Karpas-422 (cell line): Measurements from ENCODE around the gene FAM13A. TPM values are rescaled to one million over a fixed set of nuclear protein-coding genes. Genes with fewer than 3 reads are reported as not detected.

Experiments used
- DNase-seq: peaks from one replicate; pipeline ENCODE4 v3.0.0-alpha.2; 2015
- H2AFZ ChIP-seq: fragments of 200-600 bp; sonication (generic); 2 replicates; pipeline ENCODE4 v1.6.1; 2014; ENCODE audit warnings: antibody characterized with exemption, low read length, mixed read lengths
- H3K27ac ChIP-seq: fragments of 200-600 bp; sonication (generic); 2 replicates; pipeline ENCODE4 v1.5.1; 2014; ENCODE audit warnings: mild to moderate bottlenecking, low read length, moderate library complexity
- H3K27me3 ChIP-seq: fragments of 200-600 bp; sonication (generic); 2 replicates; pipeline ENCODE4 v1.6.1; 2014; ENCODE audit warnings: low read length, mixed read lengths
- H3K36me3 ChIP-seq: fragments of 200-600 bp; sonication (generic); 2 replicates; pipeline ENCODE4 v1.6.1; 2014; ENCODE audit warnings: low read length, mixed read lengths; ENCODE audit not compliant: insufficient read depth
- H3K4me1 ChIP-seq: fragments of 200-600 bp; sonication (generic); 2 replicates; pipeline ENCODE4 v1.6.1; 2014; ENCODE audit warnings: mild to moderate bottlenecking, low read length, mixed read lengths
- H3K4me2 ChIP-seq: fragments of 200-600 bp; sonication (generic); 2 replicates; pipeline ENCODE4 v1.6.1; 2014; ENCODE audit warnings: low read length, low read depth, mild to moderate bottlenecking; ENCODE audit not compliant: poor library complexity, severe bottlenecking
- H3K4me3 ChIP-seq: fragments of 200-600 bp; sonication (generic); 2 replicates; pipeline ENCODE4 v1.5.1; 2014; ENCODE audit warnings: mild to moderate bottlenecking, antibody characterized with exemption, low read length, mixed read lengths
- H3K79me2 ChIP-seq: fragments of 200-600 bp; sonication (generic); 2 replicates; pipeline ENCODE4 v1.6.1; 2014; ENCODE audit warnings: mild to moderate bottlenecking, low read length, mixed read lengths
- H3K9ac ChIP-seq: fragments of 200-600 bp; sonication (generic); 2 replicates; pipeline ENCODE4 v1.6.0; 2014; ENCODE audit warnings: low read length
- H3K9me2 ChIP-seq: fragments of 200-600 bp; sonication (generic), shearing (Covaris generic); replicated peaks from 2 replicates; pipeline ENCODE4 v1.6.0; 2014; ENCODE audit warnings: mild to moderate bottlenecking, low read length, moderate library complexity; ENCODE audit not compliant: insufficient read depth
- H3K9me3 ChIP-seq: fragments of 300-700, 200-600 bp; sonication (generic); 2 replicates; pipeline ENCODE4 v1.6.1; 2014; ENCODE audit warnings: low read length, mixed read lengths
- H4K20me1 ChIP-seq: fragments of 200-600 bp; sonication (generic); 2 replicates; pipeline ENCODE4 v1.6.1; 2014; ENCODE audit warnings: mild to moderate bottlenecking, antibody characterized with exemption, low read length, low read depth; ENCODE audit not compliant: insufficient read depth
- total RNA-seq: library from RNA; depleted of rRNA; stranded (reverse); fragments of >200 nt; shearing (Covaris generic); gene quantifications from 2 replicates; pipeline ENCODE4 v1.2.3, GENCODE V29; 2014; ENCODE audit warnings: low replicate concordance

The FAM13A gene
- total RNA-seq, 1 experiment from 2014 or later: 0.30 TPM

- H3K36me3 ChIP-seq: no peaks in the 10 kb centered on the region
Measured at GRCh38 chr4:88949605-88950004, 107.4 kb downstream of the FAM13A start.

GRCh38 chr4:88940506-88940905 lies 116.5 kb downstream of the FAM13A start:
- no peak for DNase-seq
- Histone ChIP-seq H3K4me3 (no peak overlapping the region), H3K4me1 (no peaks in the 10 kb centered on the region), H3K4me2 (no peak overlapping the region), H3K27me3 (no peaks in the 10 kb centered on the region), H3K9me3 (no peaks in the 10 kb centered on the region), H3K79me2 (no peaks in the 10 kb centered on the region), H4K20me1 (no peaks in the 10 kb centered on the region), H3K9ac (no peak overlapping the region), H2AFZ (no peak overlapping the region), H3K27ac (no peak overlapping the region), H3K9me2 (no peaks in the 10 kb centered on the region), H3K36me3 (no peaks in the 10 kb centered on the region)

More at GRCh38 chr4:88949605-88950004, 107.4 kb downstream of the FAM13A start:
- Histone ChIP-seq H3K4me1 (no peaks in the 10 kb centered on the region), H3K27me3 (no peaks in the 10 kb centered on the region), H3K9ac (no peak overlapping the region), H3K4me3 (no peak overlapping the region), H4K20me1 (no peaks in the 10 kb centered on the region), H3K4me2 (no peak overlapping the region), H3K79me2 (no peaks in the 10 kb centered on the region), H3K9me2 (no peaks in the 10 kb centered on the region), H2AFZ (no peak overlapping the region), H3K27ac (no peak overlapping the region), H3K9me3 (no peaks in the 10 kb centered on the region)
- no peak for DNase-seq

- H2AFZ ChIP-seq: no peak overlapping the region
- no peak overlapping the region for H3K27ac ChIP-seq
- H3K9me2 ChIP-seq: no peaks in the 10 kb centered on the region
- no peaks in the 10 kb centered on the region for H4K20me1 ChIP-seq
- no peak for DNase-seq
- H3K9me3 ChIP-seq: no peaks in the 10 kb centered on the region
- H3K79me2 ChIP-seq: no peaks in the 10 kb centered on the region
- no peak overlapping the region for H3K9ac ChIP-seq
- H3K4me1 ChIP-seq: no peaks in the 10 kb centered on the region
- H3K4me2 ChIP-seq: no peak overlapping the region
- H3K36me3 ChIP-seq: no peaks in the 10 kb centered on the region
- H3K27me3 ChIP-seq: no peaks in the 10 kb centered on the region
- H3K4me3 ChIP-seq: no peak overlapping the region
Measured at GRCh38 chr4:88939697-88940096, 117.3 kb downstream of the FAM13A start.

- Histone ChIP-seq H3K4me2 (no peak overlapping the region), H3K79me2 (no peaks in the 10 kb centered on the region)
Measured at GRCh38 chr4:88938138-88938537, 118.8 kb downstream of the FAM13A start.

GRCh38 chr4:88937081-88937480 lies 119.9 kb downstream of the FAM13A start:
- Histone ChIP-seq H2AFZ (no peak overlapping the region), H3K9me2 (no peaks in the 10 kb centered on the region), H4K20me1 (no peaks in the 10 kb centered on the region), H3K9me3 (no peaks in the 10 kb centered on the region), H3K79me2 (no peaks in the 10 kb centered on the region), H3K36me3 (no peaks in the 10 kb centered on the region), H3K27ac (no peak overlapping the region), H3K9ac (no peak overlapping the region), H3K27me3 (no peaks in the 10 kb centered on the region), H3K4me3 (no peak overlapping the region), H3K4me1 (no peaks in the 10 kb centered on the region), H3K4me2 (no peak overlapping the region)
- DNase-seq: no peak

More at GRCh38 chr4:88938138-88938537, 118.8 kb downstream of the FAM13A start:
- no peak for DNase-seq
- no peak overlapping the region for H3K27ac ChIP-seq
- no peak overlapping the region for H2AFZ ChIP-seq
- H4K20me1 ChIP-seq: no peaks in the 10 kb centered on the region
- H3K36me3 ChIP-seq: no peaks in the 10 kb centered on the region
- no peak overlapping the region for H3K9ac ChIP-seq
- H3K9me3 ChIP-seq: no peaks in the 10 kb centered on the region
- no peak overlapping the region for H3K4me3 ChIP-seq
- H3K4me1 ChIP-seq: no peaks in the 10 kb centered on the region
- no peaks in the 10 kb centered on the region for H3K9me2 ChIP-seq
- H3K27me3 ChIP-seq: no peaks in the 10 kb centered on the region

- no peak overlapping the region for H3K4me3 ChIP-seq
- H4K20me1 ChIP-seq: no peaks in the 10 kb centered on the region
- no peak for DNase-seq
- H3K4me2 ChIP-seq: no peak overlapping the region
- no peaks in the 10 kb centered on the region for H3K4me1 ChIP-seq
- H3K9ac ChIP-seq: no peak overlapping the region
- H3K27ac ChIP-seq: no peak overlapping the region
- no peaks in the 10 kb centered on the region for H3K36me3 ChIP-seq
- H3K9me3 ChIP-seq: no peaks in the 10 kb centered on the region
- no peaks in the 10 kb centered on the region for H3K79me2 ChIP-seq
- H3K9me2 ChIP-seq: no peaks in the 10 kb centered on the region
- H2AFZ ChIP-seq: no peak overlapping the region
- H3K27me3 ChIP-seq: no peaks in the 10 kb centered on the region
Measured at GRCh38 chr4:88933414-88934160, 123.4 kb downstream of the FAM13A start.

GRCh38 chr4:88928852-88929251 lies 128.1 kb downstream of the FAM13A start:
- no peaks in the 10 kb centered on the region for H3K27me3 ChIP-seq
- H3K4me2 ChIP-seq: no peak overlapping the region
- H3K9ac ChIP-seq: no peak overlapping the region
- no peaks in the 10 kb centered on the region for H3K9me2 ChIP-seq
- H3K36me3 ChIP-seq: no peaks in the 10 kb centered on the region
- H3K4me3 ChIP-seq: no peak overlapping the region
- H3K4me1 ChIP-seq: no peaks in the 10 kb centered on the region
- H3K27ac ChIP-seq: no peak overlapping the region
- H3K9me3 ChIP-seq: no peaks in the 10 kb centered on the region
- no peak for DNase-seq
- H4K20me1 ChIP-seq: no peaks in the 10 kb centered on the region
- H3K79me2 ChIP-seq: no peaks in the 10 kb centered on the region
- H2AFZ ChIP-seq: no peak overlapping the region

GRCh38 chr4:88927420-88927819 lies 129.6 kb downstream of the FAM13A start:
- Histone ChIP-seq H2AFZ (no peak overlapping the region), H3K4me2 (no peak overlapping the region), H3K9ac (no peak overlapping the region), H3K27ac (no peak overlapping the region), H3K4me1 (no peaks in the 10 kb centered on the region), H3K9me2 (no peaks in the 10 kb centered on the region), H3K79me2 (no peaks in the 10 kb centered on the region), H3K9me3 (no peaks in the 10 kb centered on the region), H3K4me3 (no peak overlapping the region), H3K36me3 (no peaks in the 10 kb centered on the region), H4K20me1 (no peaks in the 10 kb centered on the region), H3K27me3 (no peaks in the 10 kb centered on the region)
- DNase-seq: no peak
